ENCODE results near the gene EXD3.

The EXD3 gene

GRCh38 chr9:137306066-137306849 lies 116.7 kb downstream of the EXD3 start:
- no peak for DNase-seq

GRCh38 chr9:137305798-137306065 lies 117.2 kb downstream of the EXD3 start:
- no peak for DNase-seq

- peak; percentile 79 for DNase-seq
Measured at GRCh38 chr9:137305060-137305797, 117.7 kb downstream of the EXD3 start.

- peak; percentile 65 for DNase-seq
Measured at GRCh38 chr9:137304383-137305059, 118.4 kb downstream of the EXD3 start.

GRCh38 chr9:137303893-137304382 lies 119.0 kb downstream of the EXD3 start:
- peak; percentile 50 for DNase-seq

- no peak for DNase-seq
Measured at GRCh38 chr9:137303151-137303892, 119.6 kb downstream of the EXD3 start.

GRCh38 chr9:137302449-137303150 lies 120.4 kb downstream of the EXD3 start:
- DNase-seq: peak; percentile 89

GRCh38 chr9:137302118-137302448 lies 120.9 kb downstream of the EXD3 start, which contains the start of gene NRARP:
NRARP (minus strand) TSS chr9:137302271; CDS start chr9:137301928, 343 bp downstream.
- DNase-seq: no peak

- peak; percentile 94 for DNase-seq
Measured at GRCh38 chr9:137301081-137301947, 121.6 kb downstream of the EXD3 start.

- no peak for DNase-seq
Measured at GRCh38 chr9:137300567-137301080, 122.3 kb downstream of the EXD3 start.

- peak; percentile 20 for DNase-seq
Measured at GRCh38 chr9:137299938-137300337, 123.0 kb downstream of the EXD3 start.

- no peak for DNase-seq
Measured at GRCh38 chr9:137299203-137299565, 123.8 kb downstream of the EXD3 start.

GRCh38 chr9:137298401-137299202 lies 124.4 kb downstream of the EXD3 start:
- peak; percentile 24 for DNase-seq

- DNase-seq: peak; percentile 1
Measured at GRCh38 chr9:137297966-137298365, 125.0 kb downstream of the EXD3 start.

GRCh38 chr9:137296670-137297664 lies 126.0 kb downstream of the EXD3 start:
- peak; percentile 17 for DNase-seq

GRCh38 chr9:137295849-137296669 lies 126.9 kb downstream of the EXD3 start:
- peak; percentile 61 for DNase-seq

GRCh38 chr9:137295238-137295811 lies 127.6 kb downstream of the EXD3 start:
- DNase-seq: peak; percentile 22

All from right kidney (tissue), 1 donor.